ENCODE results near the gene DBNL.

DNA sequence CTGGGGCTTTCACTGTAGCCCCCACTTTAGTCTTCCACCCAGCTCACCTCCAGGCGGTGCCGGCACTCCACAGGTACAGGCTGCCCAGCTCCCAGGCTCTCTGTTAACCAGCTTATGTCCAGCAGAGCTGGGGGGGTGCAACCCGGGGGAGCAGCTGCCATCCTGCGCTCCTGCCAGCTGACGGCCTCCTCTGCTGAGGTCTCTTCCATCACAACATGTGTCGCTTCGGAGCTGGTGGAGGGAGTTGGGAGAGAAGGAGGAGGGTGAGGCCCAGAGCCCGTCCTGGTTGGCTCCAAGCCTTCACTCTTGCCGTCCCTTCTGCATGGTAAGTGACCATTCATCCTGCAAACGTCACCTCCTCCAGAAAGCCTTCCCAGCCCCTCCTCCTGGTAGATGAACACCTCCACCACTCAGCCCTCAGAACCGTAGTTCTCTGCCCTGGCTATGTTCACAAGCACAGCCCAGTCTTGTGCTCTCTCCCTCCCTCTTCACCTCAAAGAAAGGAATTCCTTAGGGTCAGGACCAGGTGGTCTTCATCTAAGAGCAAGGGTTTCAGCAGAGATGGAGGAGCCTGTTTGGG is 36.3 kb downstream of the DBNL start:
- TF ChIP-seq, protein P1, sequence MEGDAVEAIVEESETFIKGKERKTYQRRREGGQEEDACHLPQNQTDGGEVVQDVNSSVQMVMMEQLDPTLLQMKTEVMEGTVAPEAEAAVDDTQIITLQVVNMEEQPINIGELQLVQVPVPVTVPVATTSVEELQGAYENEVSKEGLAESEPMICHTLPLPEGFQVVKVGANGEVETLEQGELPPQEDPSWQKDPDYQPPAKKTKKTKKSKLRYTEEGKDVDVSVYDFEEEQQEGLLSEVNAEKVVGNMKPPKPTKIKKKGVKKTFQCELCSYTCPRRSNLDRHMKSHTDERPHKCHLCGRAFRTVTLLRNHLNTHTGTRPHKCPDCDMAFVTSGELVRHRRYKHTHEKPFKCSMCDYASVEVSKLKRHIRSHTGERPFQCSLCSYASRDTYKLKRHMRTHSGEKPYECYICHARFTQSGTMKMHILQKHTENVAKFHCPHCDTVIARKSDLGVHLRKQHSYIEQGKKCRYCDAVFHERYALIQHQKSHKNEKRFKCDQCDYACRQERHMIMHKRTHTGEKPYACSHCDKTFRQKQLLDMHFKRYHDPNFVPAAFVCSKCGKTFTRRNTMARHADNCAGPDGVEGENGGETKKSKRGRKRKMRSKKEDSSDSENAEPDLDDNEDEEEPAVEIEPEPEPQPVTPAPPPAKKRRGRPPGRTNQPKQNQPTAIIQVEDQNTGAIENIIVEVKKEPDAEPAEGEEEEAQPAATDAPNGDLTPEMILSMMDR (IDR thresholded peaks at IDR 0.05; ENCODE audit: poor library complexity, severe bottlenecking), result no peak
- TF ChIP-seq SMC3 (conservative IDR thresholded peaks at IDR 0.05; ENCODE audit: poor library complexity) (no peak), EP300 (conservative IDR thresholded peaks at IDR 0.05; ENCODE audit: poor library complexity, severe bottlenecking) (no peak), EZH2 (IDR thresholded peaks at IDR 0.05; ENCODE audit: borderline replicate concordance, insufficient read depth, low read length, poor library complexity, severe bottlenecking) (no peak), TAF1 (IDR thresholded peaks at IDR 0.05; ENCODE audit: low read depth) (no peak)
- TF ChIP-seq, protein P2, sequence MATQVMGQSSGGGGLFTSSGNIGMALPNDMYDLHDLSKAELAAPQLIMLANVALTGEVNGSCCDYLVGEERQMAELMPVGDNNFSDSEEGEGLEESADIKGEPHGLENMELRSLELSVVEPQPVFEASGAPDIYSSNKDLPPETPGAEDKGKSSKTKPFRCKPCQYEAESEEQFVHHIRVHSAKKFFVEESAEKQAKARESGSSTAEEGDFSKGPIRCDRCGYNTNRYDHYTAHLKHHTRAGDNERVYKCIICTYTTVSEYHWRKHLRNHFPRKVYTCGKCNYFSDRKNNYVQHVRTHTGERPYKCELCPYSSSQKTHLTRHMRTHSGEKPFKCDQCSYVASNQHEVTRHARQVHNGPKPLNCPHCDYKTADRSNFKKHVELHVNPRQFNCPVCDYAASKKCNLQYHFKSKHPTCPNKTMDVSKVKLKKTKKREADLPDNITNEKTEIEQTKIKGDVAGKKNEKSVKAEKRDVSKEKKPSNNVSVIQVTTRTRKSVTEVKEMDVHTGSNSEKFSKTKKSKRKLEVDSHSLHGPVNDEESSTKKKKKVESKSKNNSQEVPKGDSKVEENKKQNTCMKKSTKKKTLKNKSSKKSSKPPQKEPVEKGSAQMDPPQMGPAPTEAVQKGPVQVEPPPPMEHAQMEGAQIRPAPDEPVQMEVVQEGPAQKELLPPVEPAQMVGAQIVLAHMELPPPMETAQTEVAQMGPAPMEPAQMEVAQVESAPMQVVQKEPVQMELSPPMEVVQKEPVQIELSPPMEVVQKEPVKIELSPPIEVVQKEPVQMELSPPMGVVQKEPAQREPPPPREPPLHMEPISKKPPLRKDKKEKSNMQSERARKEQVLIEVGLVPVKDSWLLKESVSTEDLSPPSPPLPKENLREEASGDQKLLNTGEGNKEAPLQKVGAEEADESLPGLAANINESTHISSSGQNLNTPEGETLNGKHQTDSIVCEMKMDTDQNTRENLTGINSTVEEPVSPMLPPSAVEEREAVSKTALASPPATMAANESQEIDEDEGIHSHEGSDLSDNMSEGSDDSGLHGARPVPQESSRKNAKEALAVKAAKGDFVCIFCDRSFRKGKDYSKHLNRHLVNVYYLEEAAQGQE (IDR thresholded peaks at IDR 0.05; ENCODE audit: borderline replicate concordance), result no peak

Data from neural cell (in vitro differentiated cells).